Osteoblast (primary cell): ENCODE results near the gene HDAC10. TPM values are rescaled to one million over a fixed set of nuclear protein-coding genes. Genes with fewer than 3 reads are reported as not detected.
A peak's percentile ranks its signal among the peaks of the same experiment; 100 is the strongest.

Experiments used
- DNase-seq: peaks from one replicate; pipeline ENCODE4 v3.0.0; 2011; ENCODE audit warnings: low spot score, mixed read lengths; ENCODE audit not compliant: insufficient read length; ENCODE audit errors: missing footprints
- H2AFZ ChIP-seq: 2 replicates; pipeline ENCODE4 v1.6.0; 2011; ENCODE audit warnings: mild to moderate bottlenecking, low read length
- H3K27ac ChIP-seq: 2 replicates; pipeline ENCODE4 v1.5.1; 2011; ENCODE audit warnings: mild to moderate bottlenecking, low read depth, low read length, moderate library complexity
- H3K27me3 ChIP-seq: 2 replicates; pipeline ENCODE4 v1.6.0; 2012; ENCODE audit warnings: mild to moderate bottlenecking, control low read depth, inconsistent platforms, low read length, moderate library complexity; ENCODE audit not compliant: insufficient read depth
- H3K36me3 ChIP-seq: 2 replicates; pipeline ENCODE4 v1.5.1; 2011; ENCODE audit warnings: mild to moderate bottlenecking, low read length, control low read depth, moderate library complexity; ENCODE audit not compliant: insufficient read depth
- H3K4me1 ChIP-seq: 2 replicates; pipeline ENCODE4 v1.5.1; 2011; ENCODE audit warnings: mild to moderate bottlenecking, low read length, control low read depth, moderate library complexity; ENCODE audit not compliant: insufficient read depth
- H3K4me2 ChIP-seq: 2 replicates; pipeline ENCODE4 v1.6.0; 2011; ENCODE audit warnings: mild to moderate bottlenecking, low read length; ENCODE audit not compliant: insufficient read depth
- H3K4me3 ChIP-seq: fragments of 200-600 bp; sonication (generic); 3 replicates; pipeline ENCODE4 v1.5.1; 2012; ENCODE audit warnings: mild to moderate bottlenecking, low read length, inconsistent platforms; ENCODE audit not compliant: insufficient read depth
- H3K79me2 ChIP-seq: 2 replicates; pipeline ENCODE4 v1.6.0; 2012; ENCODE audit warnings: mild to moderate bottlenecking, low read length, control low read depth, inconsistent platforms; ENCODE audit not compliant: insufficient read depth
- H3K9me3 ChIP-seq: 2 replicates; pipeline ENCODE4 v1.5.1; 2011; ENCODE audit warnings: low read depth, low read length, control low read depth
- H4K20me1 ChIP-seq: 2 replicates; pipeline ENCODE4 v1.6.0; 2012; ENCODE audit warnings: mild to moderate bottlenecking, low read length, control low read depth; ENCODE audit not compliant: insufficient read depth
- total RNA-seq: library from RNA; depleted of rRNA; stranded (reverse); fragments of >200 nt; gene quantifications from 2 replicates; pipeline ENCODE4 v1.2.3, GENCODE V29; 2012
- TF ChIP-seq, protein P1 (sequence below): IDR thresholded peaks from 2 replicates; pipeline ENCODE4 v1.5.1; 2011; ENCODE audit warnings: mild to moderate bottlenecking, low read depth, low read length, moderate library complexity; ENCODE audit errors: extremely low read depth

Gene HDAC10
- total RNA-seq, 1 donor = 19.2 TPM

DNA sequence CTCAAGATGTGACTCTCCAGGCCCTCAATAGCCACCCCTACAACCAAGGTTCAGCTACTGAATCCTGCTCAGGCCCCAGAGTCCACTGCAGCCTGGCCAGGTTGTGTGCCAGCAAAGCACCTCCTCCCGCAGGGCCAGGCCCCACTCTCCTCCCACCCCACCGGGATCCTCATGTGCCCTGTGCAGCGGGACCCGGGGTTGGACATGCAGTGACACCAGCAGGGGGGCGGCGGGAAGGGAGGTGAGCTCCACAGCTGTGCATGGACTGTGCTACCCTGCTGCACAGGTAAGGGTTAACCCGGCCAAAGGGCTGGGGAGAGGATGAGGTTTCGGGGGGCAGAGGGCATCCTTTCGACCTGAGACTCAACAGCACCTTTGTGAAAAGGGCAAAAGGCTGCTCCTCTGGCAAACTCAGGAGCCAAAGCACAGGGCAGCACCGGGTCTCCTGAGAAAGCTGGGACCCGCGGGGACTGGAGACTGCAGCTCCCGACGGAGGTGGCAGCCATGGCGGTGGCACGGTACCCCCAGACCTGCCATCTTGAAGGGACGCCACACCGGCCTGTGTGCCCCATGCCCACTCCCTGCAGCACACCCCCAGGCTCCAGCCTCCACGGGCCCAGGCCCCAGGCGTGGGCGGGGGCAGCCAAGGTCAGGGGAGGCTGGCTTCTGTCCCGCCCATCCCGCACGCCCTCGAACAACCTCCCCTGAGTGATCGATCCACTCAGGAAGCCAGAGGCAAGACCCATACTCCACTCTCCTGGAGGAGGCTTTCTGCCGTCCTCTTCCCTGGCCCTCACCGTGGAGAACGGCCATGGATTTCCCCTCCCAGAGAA, 45.8 kb upstream of the HDAC10 start:
- DNase-seq = no peak
- TF ChIP-seq, protein P1, sequence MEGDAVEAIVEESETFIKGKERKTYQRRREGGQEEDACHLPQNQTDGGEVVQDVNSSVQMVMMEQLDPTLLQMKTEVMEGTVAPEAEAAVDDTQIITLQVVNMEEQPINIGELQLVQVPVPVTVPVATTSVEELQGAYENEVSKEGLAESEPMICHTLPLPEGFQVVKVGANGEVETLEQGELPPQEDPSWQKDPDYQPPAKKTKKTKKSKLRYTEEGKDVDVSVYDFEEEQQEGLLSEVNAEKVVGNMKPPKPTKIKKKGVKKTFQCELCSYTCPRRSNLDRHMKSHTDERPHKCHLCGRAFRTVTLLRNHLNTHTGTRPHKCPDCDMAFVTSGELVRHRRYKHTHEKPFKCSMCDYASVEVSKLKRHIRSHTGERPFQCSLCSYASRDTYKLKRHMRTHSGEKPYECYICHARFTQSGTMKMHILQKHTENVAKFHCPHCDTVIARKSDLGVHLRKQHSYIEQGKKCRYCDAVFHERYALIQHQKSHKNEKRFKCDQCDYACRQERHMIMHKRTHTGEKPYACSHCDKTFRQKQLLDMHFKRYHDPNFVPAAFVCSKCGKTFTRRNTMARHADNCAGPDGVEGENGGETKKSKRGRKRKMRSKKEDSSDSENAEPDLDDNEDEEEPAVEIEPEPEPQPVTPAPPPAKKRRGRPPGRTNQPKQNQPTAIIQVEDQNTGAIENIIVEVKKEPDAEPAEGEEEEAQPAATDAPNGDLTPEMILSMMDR = no peak
- no peak overlapping the region for H3K4me2 ChIP-seq
- peaks cover 63% of the 10 kb centered on the region for H4K20me1 ChIP-seq
- peaks cover 7% of the 10 kb centered on the region for H3K36me3 ChIP-seq
- H2AFZ ChIP-seq = no peak overlapping the region
- H3K9me3 ChIP-seq = no peaks in the 10 kb centered on the region
- H3K4me3 ChIP-seq = no peak overlapping the region
- peaks cover 46% of the 10 kb centered on the region for H3K4me1 ChIP-seq
- H3K27ac ChIP-seq = peak overlapping the region; percentile 51
- no peaks in the 10 kb centered on the region for H3K27me3 ChIP-seq
- H3K79me2 ChIP-seq = peaks cover 97% of the 10 kb centered on the region

GRCh38 chr22:50294319-50294656, 43.2 kb upstream of the HDAC10 start:
- Histone ChIP-seq H3K27ac (peak overlapping the region; percentile 77), H3K79me2 (peaks cover 97% of the 10 kb centered on the region), H3K4me3 (no peak overlapping the region), H3K27me3 (no peaks in the 10 kb centered on the region), H3K36me3 (peaks cover 28% of the 10 kb centered on the region), H3K4me1 (peaks cover 36% of the 10 kb centered on the region), H4K20me1 (peaks cover 70% of the 10 kb centered on the region), H3K9me3 (no peaks in the 10 kb centered on the region), H3K4me2 (peak overlapping the region; percentile 64), H2AFZ (no peak overlapping the region)
- TF ChIP-seq, protein P1 = no peak
- DNase-seq = peak; percentile 89

DNA sequence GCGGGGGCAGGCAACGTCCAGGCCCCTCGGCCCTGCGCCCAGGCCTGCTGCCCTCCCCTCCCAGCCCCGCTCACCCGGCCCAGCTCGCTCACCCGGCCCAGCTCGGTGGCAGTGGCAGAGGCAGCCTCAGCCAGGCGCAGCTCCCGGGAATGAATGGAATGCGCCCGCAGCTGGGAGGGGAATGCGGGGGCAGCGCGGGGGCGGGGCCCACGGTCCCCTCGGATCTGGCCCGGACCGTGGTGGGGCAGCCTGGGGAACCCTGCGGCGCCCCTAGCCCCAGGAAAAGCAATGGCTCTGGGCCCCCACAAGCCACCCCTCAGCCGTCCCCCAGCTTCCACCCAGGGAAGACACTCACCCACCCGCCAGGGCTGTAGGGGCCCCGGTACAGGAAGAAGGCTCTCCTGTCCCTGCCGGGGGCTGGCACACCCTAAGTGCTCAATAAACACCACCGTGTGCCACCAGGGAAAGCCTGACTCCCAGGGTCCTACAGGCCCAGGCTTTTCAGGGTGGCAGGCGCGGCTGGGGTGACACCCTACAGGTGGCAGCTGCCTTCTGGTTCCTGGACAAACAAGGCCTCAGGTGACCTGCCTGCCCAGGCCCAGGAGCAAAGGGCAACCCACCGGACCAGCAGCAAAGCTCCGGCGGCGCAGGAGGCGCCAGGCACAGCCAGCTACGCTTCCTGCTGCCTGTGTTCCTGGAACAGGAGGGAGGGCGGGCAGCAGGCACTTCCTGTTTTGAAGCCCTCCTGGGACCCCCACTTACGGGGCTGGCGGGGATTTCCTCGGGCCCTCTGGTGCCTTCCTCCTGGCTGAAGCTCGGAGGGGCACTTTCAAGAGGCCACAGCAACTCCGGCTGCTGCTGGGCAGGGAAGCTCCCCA, 42.6 kb upstream of the HDAC10 start:
- no peaks in the 10 kb centered on the region for H3K9me3 ChIP-seq
- H3K4me2 ChIP-seq = peak overlapping the region; percentile 64
- H3K27me3 ChIP-seq = no peaks in the 10 kb centered on the region
- H4K20me1 ChIP-seq = peaks cover 72% of the 10 kb centered on the region
- H3K4me3 ChIP-seq = peak overlapping the region; percentile 56
- H3K36me3 ChIP-seq = peaks cover 34% of the 10 kb centered on the region
- peaks cover 33% of the 10 kb centered on the region for H3K4me1 ChIP-seq
- H3K27ac ChIP-seq = peak overlapping the region; percentile 77
- peaks cover 97% of the 10 kb centered on the region for H3K79me2 ChIP-seq
- H2AFZ ChIP-seq = no peak overlapping the region
- DNase-seq = peak; percentile 99
- TF ChIP-seq, protein P1 = no peak
